GM03348 (cell line): Measurements from ENCODE around the gene ZNF503.

ENCODE experiments used
- DNase-seq: peaks from one replicate; pipeline ENCODE4 v3.0.0; 2012; ENCODE audit warnings: low spot score

Gene ZNF503

DNA sequence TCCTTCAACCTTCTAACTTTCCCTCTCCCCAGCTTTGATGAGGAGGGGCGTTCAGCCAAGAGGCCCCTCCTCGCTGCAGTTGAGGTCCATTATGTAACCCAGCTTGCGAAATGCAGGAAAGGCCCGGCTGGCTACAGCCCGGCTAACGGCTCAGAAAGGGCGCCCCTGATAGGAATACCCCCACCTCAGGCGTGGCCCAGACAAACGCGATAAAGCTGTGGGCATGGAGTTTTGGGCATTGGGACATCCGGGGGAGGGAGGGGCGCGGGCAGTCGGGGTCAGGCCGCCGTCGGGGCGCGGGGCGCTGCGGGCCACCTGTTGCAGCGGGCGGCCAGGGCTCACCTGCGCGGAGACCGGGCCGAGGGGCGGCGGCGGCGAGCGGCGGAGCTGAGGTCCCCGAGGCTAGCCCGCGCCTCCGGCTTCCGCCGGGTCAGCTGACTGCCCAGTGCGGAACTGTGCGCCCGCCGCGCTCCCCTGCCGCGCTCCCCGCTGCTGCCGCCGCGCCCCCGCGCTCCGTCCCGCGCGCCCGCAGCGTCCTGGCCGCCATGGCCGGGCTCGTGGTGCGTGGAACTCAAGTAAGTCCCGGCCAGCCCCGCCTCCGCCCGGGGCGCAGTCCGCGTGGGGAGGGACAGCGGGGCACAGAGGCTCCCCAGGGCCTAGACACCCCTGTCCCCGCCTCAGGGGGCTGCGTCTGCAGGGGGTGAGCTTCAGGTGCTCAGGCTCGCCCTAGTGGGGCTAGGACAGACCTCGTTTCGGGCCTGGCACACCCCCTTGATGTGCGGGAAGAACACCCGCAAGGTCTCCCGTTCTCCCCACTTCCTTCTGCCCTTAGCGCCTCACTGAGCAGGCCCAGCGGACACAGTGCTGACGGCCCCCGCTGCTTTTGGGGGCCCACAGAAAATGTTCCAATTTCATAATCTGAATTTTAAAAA is 29.9 kb upstream of the ZNF503 start, which contains the start of gene LRMDA:
LRMDA (plus strand) TSS at position 445 of the 932 bp plus-strand sequence.
- peak; percentile 29 for DNase-seq

DNA sequence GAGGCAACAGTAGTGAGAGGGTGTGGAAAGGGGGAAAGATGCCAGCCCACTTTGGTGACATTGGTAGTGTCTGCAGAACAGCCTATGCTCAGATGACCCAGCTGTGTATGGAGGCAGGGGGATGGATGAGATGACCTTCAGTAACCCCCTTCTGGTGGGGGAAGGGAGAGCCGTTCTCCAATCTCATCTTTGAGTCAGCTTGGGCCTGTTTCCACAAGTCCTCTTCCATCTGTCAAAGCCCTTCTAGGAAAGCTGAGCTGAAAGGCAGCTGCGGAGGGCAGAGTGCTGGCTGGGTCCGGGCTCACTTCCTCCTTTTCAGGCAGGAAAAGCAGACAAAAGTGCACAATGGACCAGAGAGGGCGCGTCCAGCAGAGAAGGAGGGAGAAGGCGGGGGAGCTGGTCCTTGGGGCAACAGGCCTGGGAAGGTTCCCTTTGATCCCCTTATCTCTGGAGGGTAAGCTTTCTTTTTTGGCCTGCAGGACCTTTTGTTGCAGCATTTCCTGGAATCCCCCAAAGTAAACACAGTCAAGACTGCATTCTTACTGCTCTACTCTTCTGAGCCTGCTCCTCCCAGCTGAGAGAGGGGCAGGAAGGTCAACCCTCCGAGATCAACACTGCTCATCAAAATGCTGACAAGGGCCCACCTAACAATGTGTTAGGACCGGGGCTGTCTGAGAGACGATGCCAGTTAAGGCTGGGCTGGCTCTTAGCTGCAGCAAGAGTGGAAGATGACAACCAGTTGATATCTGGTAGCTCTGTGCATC is 28.6 kb upstream of the ZNF503 start:
- DNase-seq, result no peak

DNA sequence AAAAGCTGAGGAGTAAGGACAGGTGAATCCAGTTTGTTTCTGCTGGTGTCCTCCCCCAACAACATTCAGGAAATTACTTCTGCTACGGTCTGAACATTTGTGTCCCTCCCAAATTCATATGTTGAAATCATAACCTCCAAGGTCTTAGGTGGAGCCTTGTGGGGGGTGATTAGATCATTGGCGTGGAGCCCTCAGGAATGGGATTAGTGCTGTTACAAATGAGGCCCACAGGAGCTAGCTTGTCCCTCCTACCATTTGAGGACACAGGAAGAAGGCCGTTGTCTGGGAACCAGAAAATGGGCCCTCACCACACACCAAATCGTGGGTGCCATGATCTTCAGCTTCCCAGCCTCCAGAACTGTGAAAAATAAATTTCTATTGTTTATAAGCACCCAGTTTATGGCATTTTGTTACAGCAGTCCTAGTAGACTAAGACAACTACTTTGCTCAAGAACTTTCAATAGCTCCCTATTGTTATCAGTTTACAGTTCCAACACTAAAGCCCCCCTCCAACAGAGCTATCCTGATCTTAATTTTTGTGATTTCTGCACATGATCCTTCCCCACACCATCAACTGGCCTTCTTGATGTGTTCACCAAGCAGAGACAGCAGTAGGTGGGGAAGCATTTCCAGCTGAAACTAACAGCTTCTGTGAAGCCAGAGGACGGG is 27.7 kb upstream of the ZNF503 start:
- DNase-seq, result no peak

DNA sequence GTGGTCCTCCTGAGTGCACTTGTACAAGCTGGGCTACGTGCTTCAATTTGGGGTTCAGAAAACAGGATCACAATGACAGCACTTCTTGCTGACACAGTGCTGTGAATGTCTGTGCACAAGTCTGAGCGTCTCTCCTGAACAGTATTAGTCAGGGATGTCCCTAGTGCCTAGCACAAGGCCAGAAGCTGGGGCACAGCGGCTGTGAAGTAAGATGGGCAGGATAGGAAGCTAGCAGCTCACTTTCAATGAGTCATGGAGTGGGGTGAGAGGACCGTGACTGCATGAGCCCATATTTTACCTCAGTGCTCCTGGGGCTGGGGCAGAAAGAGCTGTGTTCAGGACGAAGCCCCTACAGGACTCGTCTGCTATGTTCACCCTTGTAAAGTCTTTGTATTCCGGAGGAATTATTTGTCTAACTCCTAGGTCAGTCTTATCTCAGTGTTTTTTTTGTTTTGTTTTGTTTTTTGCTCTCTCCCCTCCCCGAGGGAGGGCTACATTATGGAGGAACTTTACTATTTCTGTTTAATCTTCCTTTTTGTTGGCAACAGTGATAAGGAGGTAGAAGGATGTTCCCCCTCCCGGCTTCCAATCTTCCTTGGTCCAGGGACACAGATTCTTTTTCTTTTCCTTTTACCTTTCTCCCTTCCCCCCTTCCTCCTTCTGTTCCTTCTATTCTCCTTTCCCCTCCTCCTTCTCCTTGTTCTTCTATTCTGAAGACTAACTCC is 27.0 kb upstream of the ZNF503 start:
- DNase-seq, result no peak

DNA sequence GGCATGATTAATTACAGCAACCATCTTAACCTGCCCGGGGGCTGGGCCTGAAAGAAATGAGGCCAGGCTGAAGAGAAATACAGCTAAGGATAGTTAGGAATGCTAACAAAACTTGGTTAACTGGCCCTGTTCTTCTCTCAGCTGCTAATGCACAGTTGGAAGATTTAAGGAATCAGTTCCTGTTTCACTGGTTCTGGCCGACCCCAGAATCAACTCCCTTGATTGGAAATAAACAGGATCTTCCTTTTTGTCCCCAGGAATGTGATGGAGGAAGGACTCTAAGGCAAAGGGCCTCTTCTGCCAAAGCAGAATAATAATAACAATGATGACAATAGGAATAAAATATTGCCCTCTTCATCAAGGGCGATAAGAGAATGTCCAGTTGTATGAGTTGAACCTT is 26.4 kb upstream of the ZNF503 start:
- no peak for DNase-seq

DNA sequence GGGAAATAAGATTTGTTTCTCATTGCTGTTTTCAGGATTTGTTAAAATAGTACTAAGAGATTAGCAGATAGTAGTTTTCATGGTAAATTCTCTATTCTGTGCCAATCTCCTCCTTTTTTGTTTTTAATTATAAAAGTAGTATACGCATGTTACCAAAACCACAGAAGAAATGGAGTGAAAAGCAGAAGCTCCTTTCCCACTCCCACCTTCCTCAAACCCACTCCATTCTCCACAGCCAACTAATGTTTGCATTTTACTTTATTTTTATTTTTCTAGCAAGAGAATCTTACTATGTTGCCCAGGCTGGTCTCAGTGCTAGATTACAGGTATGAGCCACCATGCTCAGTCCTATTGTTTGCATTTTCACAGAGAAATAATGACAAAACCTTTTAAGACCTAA is 25.3 kb upstream of the ZNF503 start:
- DNase-seq, result no peak

DNA sequence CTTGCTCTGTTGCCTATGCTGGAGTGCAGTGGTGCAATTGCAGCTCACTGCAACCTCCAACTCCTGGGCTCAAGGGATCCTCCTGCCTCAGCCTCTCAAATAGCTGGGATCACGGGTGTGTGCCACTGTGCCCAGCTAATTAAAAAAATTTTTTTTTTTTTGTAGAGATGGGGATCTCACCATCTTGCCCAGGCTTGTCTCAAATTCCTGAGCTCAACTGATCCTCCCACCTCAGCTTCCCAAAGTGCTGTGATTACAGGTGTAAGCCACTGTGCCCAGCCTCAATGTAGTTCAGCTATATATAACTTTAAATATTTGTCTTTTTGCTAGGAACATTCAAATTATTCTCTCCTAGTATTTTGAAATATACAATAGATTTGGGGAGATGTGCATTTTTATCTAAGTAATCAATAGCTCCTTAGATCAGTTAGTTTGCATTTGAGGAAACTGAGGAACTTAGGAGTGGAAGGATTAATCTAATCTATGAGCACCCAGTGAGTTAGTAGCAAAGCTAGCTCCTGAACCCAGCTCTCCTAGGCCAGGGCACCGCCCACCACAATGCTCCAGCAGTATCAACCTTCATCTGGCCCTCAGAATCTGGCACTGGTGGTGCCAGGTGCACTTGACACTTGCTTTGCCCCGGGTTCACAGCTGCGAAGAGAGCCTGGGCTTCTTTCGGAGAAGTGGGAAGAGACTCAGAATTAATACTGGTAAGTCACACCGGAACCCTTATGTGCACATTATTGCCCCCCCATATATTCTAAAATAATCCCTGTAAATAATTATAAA is 23.9 kb upstream of the ZNF503 start:
- no peak for DNase-seq

DNA sequence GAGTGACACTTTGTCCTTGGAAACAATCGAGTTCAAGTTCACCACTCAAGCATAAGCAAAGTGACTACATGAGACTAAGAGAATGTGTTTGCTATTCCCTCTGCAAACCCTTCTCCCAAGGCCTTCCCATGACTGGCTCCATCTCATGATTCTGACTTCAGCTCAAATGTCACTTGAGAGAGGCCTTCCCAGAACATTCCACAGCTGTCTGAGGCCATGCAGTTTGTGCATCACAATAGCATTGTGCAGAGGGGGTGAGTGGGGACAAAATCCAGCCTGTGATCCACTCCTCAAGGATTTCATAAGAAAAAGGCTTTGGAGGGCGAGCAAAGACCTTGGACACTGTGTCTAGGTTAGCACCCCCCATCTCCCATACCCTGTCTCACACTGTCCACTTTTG is 23.0 kb upstream of the ZNF503 start:
- no peak for DNase-seq

DNA sequence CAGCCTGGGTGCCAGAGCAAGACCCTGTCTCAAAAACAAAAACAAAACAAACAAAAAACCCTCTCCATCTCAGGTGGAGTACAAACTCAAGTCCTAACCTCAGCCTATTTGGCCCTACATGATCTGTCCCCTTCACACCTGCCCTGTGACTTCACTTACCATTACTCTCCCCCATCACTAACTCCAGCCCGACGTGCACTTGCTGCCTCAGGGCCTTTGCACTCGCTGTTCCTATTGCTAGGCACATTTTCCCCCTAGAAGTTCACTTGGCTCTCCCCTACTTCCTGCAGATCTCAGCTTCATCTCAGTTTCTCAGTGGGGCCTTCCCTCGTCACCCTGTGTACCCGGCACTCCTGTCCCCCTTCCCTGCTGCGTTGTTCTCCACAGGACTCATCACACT is 21.3 kb upstream of the ZNF503 start:
- DNase-seq, result no peak

DNA sequence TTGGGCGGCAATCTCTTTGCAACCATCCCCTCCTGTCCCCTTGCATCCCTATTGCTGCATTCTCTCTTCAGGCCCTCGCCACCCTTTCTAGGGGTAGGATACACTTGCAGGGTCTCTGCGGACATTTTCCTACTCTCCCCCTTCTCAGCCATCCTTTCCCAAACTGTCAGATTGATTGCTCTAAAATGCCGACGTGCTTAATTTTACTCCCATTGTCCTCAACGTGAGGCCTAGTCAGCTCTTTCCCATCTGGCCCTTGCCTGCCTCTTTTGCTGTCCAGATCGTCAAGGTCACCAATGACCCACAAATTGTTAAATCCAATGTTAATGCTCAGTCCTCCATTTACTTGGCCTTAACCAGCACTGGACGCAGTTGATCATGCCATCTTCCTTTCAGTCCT is 17.1 kb upstream of the ZNF503 start:
- no peak for DNase-seq

DNA sequence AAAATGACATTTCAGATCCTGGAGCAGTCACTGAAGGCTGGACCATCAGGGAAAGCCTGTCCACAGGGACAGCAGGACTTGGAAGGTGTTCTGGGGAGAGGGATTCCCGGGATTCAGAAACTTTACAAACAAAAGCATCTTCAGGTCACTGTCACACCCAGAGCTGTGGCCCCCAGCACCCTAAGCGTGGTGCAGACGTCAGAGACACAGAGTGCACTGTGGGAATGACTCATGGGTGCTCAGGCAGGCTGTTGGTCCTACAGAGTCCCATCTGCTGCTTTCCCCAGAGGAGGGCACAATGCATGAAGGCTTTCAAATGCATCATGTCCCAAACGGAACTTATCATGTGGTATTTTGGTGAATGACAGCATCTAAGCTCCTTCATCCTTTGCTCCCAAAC is 16.7 kb upstream of the ZNF503 start:
- DNase-seq, result no peak

DNA sequence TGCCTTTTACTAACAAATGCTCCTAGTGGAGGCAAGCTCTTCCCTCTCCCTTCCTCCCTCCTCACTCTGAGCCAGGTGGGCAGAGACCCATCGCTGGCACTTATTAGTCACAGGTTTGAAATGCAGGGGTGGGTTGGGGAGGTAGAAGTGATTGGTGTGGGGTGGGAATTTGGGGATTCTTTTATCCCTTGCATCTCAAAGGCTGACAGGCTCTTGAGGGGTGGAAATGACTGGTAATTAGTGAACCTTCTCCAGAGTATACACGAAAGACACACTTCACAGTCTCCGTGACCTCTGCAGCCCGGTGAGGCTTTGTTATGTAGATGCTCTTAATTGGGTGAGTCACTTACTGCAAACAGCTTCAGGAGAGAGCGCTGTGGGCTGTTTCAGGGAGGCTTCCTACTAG is 16.0 kb upstream of the ZNF503 start:
- no peak for DNase-seq

DNA sequence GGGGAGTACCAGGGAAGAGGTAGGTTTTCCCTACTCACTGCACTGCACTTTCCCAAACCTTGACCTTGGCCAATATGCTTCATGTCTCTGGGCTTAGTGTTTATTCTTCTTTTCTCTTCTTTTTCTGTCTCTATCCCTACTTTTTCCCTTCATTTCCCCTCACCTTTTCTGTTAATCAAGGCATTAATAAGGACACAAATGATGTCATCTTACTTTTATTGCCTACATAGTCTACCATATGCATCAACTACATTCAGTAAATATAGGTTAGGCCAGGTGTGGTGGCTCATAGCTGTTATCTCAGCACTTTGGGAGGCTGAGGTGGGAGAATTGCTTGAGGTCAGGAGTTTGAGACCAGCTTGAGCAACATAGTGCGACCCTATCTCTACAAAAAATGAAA is 13.0 kb upstream of the ZNF503 start:
- no peak for DNase-seq

DNA sequence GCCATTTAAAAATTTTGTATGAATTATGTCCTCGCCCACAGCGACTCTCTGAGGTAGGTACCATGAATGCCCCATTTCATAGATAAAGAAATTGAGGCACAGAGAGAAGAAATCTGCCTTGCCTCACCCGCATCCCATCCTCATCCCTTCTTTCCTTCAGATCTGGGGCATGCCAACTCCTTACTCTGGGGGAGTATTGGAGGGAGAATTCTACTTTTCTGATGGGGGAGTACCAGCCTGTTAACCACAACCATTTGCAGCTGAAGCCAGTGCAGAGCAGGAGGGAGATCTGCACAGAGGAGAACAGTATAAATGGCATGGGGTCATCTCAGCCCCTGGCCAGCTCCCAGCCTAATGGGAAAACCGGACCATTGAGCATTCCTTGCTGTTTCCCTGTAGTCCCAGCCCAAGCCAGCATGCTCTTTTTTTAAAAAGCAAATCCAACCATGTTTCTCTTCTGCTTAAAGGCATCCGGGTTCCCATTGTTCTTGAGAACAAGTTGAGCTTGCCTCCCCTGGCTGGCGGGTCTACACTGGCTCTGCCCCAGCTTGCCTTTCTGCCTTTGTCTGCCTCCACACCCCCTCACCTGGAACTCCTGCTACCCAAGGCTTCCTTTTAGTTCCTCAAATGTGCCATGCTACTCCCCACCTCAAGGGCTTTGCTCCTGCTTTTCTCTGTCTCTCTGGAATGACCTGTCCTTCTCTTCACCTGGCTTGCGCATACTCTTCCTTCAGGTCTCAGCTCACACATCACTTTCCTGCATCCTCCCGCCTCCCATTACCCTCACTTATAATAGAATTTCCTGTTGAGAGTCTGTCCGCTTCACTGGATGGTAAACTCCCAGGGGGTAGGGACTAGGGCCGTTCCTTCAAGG is 8.8 kb upstream of the ZNF503 start:
- DNase-seq, result no peak

DNA sequence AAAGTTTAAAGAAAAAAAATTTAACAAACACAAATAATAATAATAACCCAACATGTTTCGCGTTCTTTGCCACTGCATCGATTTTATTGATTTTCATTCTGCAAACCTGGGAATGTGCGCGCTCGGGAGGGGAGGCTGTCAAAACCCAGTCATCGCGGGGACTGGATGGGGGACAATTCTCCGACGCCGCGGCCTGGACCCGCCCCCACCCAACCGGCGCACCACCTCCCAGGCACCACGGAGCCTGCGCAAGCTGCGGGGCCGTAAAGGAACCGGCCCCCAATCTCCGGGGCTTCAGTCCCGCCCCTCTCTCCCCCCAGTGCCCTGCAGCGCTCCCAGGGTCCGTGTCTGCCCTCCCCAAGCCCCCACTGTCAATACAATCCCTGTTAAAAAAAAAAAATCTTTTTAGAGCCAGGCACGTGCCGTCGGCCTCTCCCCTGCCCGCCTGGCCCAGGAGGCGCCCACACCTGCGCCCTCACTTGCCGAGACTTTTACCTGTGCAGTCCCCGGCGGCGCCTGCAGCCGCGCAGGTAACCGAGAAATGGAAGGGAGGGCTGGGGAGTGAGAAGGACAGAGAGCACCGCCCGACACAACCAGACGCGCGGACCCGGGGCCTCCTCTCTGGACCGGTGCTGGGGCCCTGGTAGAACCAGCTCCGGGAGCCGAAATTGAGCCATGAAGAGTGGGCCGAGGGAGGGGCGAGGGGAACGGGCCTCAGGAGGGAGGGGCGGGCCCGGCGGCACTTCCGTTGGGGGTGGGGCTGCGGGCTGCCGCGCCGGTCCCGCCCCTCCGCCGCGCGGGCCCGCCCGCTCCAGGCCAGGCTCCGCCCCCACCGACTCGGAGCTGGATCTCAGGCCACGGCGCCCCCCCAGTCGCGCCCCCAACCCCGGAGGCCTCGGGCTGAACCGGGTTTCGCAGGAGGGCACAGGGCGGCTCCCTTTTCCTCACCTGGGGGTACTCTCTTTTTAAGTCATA is 7.6 kb upstream of the ZNF503 start:
- peak; percentile 93 for DNase-seq

DNA sequence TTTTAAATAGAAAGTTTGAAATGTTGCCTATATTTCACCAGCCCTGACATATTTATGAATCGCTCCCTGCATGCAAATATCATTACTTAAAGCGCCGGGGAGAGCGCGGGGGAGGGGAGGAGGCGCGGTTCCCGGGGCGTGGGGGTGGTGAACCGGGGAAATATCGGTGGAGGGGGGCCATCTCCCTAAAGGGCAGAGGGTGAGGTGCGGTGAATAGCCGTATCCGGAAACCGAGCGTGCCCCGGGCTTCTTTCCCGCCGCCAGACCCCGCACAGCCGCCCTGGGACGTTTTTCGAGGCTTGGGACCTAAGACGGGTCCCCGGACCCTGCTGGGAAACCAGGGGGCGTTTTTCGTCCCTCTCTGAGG is 6.9 kb upstream of the ZNF503 start:
- DNase-seq, result peak; percentile 44

DNA sequence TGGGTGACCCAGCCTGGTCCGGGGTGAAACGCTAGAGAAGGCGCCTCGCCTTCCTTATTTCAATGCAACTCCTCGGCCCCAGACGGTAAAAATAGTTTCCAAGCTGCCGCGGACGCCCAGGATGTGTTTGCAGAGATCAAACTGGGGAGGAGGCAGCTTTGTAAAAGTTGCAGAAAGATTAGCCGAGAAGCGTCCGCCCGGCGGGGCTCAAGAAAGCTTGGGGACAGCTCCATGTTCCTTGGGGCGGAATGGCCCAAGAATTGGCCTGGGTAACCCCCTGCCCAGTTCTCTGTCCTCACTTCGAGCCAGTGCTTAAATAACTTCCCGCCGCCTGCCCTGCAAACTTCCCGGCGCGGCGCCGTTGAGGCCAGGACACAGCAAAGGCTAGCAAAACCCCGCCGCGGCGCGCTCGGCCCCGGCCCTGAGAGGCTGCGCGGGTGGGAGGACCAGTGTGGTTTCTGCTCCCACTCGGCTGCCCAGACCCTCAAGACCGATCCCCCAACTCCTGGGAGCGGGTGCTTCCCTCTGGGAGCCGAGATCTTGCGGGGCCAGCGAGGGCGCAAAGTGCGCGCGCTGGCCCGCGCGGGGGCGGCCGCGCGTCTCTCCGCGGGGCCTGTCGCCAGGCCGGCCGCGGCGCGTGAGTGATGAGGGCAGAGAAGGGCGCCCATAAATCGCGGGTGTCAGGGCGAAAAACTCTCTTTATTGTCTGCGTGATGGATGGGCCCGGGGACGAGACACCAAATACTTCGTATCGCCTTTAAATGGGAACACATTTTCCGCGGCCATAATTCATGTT is 6.3 kb upstream of the ZNF503 start:
- peak; percentile 57 for DNase-seq

DNA sequence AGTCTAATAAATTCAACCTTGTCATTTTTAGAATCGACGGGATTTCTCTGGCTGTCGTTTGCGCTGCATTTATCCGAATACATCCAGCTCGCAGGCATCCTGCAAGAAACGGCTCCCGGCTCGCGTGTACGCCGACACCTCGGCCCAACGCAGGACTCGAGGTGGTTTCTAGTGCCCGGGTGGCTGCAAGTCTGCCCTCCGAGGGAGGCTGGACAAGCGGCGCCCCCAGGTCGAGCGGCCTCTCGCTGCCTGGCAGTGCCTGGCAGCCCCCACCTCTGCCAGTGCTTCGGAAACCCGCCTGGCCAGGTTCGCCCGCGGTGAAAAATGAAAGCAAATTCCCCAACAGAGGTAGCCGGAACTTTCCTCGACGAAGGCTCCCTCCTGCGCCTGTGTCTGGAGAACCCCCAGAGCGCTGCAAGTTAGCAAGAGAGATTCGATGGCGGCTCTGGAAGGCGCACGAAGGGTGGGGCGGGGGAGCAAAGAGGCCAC is 5.7 kb upstream of the ZNF503 start:
- DNase-seq, result no peak
